ENCODE measurements around the gene ZNF891. TPM values are rescaled to one million over a fixed set of nuclear protein-coding genes. Genes with fewer than 3 reads are reported as not detected.

ZNF891 gene
- total RNA-seq, 1 donor from 2014 or later = 6.8 TPM

- Mint-ChIP-seq H3K4me1 (ENCODE audit: low read depth) (no peaks in the 10 kb centered on the region), H3K36me3 (ENCODE audit: insufficient read depth) (peaks cover 68% of the 10 kb centered on the region), H3K27ac (peak overlapping the region; percentile 87), H3K4me3 (ENCODE audit: low read depth) (peak overlapping the region; percentile 5), H3K9me3 (ENCODE audit: low read depth) (peaks cover 44% of the 10 kb centered on the region), H3K27me3 (no peaks in the 10 kb centered on the region)
- no peak for TF ChIP-seq CTCF (IDR thresholded peaks at IDR 0.05; ENCODE audit: unreplicated experiment)
- no peak for DNase-seq (ENCODE audit: low spot score, unreplicated experiment)
These were observed 46.7 kb downstream of the ZNF891 start for GRCh38 chr12:133083345-133083744.

- Mint-ChIP-seq H3K27me3 (no peaks in the 10 kb centered on the region), H3K4me1 (ENCODE audit: low read depth) (no peaks in the 10 kb centered on the region), H3K27ac (no peak overlapping the region), H3K9me3 (ENCODE audit: low read depth) (peaks cover 44% of the 10 kb centered on the region), H3K4me3 (ENCODE audit: low read depth) (no peak overlapping the region), H3K36me3 (ENCODE audit: insufficient read depth) (peaks cover 55% of the 10 kb centered on the region)
- TF ChIP-seq CTCF (IDR thresholded peaks at IDR 0.05; ENCODE audit: unreplicated experiment) = no peak
- DNase-seq (ENCODE audit: low spot score, unreplicated experiment) = no peak
These were observed 48.8 kb downstream of the ZNF891 start for GRCh38 chr12:133081159-133081780.

GRCh38 chr12:133080368-133081158 lies 49.5 kb downstream of the ZNF891 start, which contains the start of gene ZNF140:
TSS of gene ZNF140 (plus strand) at chr12:133080923. CDS start at chr12:133081321, 398 bp downstream.
- H3K4me3 Mint-ChIP-seq (ENCODE audit: low read depth) = no peak within 1 kb of the TSS
- H3K9me3 Mint-ChIP-seq (ENCODE audit: low read depth) = peaks cover 41% of the 10 kb centered on the region
- H3K4me1 Mint-ChIP-seq (ENCODE audit: low read depth) = no peaks in the 10 kb centered on the region
- no peak within 1 kb of the TSS for H3K27ac Mint-ChIP-seq
- DNase-seq (ENCODE audit: low spot score, unreplicated experiment) = peak; percentile 94
- TF ChIP-seq CTCF (IDR thresholded peaks at IDR 0.05; ENCODE audit: unreplicated experiment) = peak; percentile 37
- H3K36me3 Mint-ChIP-seq (ENCODE audit: insufficient read depth) = peaks cover 48% of the 10 kb centered on the region
- no peaks in the 10 kb centered on the region for H3K27me3 Mint-ChIP-seq

- Mint-ChIP-seq H3K36me3 (ENCODE audit: insufficient read depth) (peaks cover 44% of the 10 kb centered on the region), H3K9me3 (ENCODE audit: low read depth) (peaks cover 42% of the 10 kb centered on the region), H3K4me1 (ENCODE audit: low read depth) (no peaks in the 10 kb centered on the region), H3K27ac (no peak overlapping the region), H3K27me3 (no peaks in the 10 kb centered on the region), H3K4me3 (ENCODE audit: low read depth) (no peak overlapping the region)
- no peak for TF ChIP-seq CTCF (IDR thresholded peaks at IDR 0.05; ENCODE audit: unreplicated experiment)
- DNase-seq (ENCODE audit: low spot score, unreplicated experiment) = peak; percentile 92
These were observed 50.1 kb downstream of the ZNF891 start for GRCh38 chr12:133080026-133080367.

GRCh38 chr12:133073836-133074235 lies 56.2 kb downstream of the ZNF891 start:
- no peaks in the 10 kb centered on the region for H3K4me1 Mint-ChIP-seq (ENCODE audit: low read depth)
- TF ChIP-seq CTCF (IDR thresholded peaks at IDR 0.05; ENCODE audit: unreplicated experiment) = no peak
- H3K27ac Mint-ChIP-seq = no peak overlapping the region
- H3K9me3 Mint-ChIP-seq (ENCODE audit: low read depth) = peaks cover 43% of the 10 kb centered on the region
- H3K27me3 Mint-ChIP-seq = no peaks in the 10 kb centered on the region
- peaks cover 8% of the 10 kb centered on the region for H3K36me3 Mint-ChIP-seq (ENCODE audit: insufficient read depth)
- no peak for DNase-seq (ENCODE audit: low spot score, unreplicated experiment)
- no peak overlapping the region for H3K4me3 Mint-ChIP-seq (ENCODE audit: low read depth)
